GM18499 (cell line): ENCODE data around the gene RAB35.
"Not testable (repeated sequence)": the region's sequence is repeated elsewhere in the genome, so short reads cannot be mapped to it uniquely, and the experiment has no call there.

Source experiments
- ATAC-seq: cut with Tn5 transposase; IDR thresholded peaks from one replicate; pipeline ENCODE4 v1.9.1; 2021; ENCODE audit warnings: moderate number of reproducible peaks; ENCODE audit not compliant: insufficient read depth, unreplicated experiment

Gene RAB35

DNA sequence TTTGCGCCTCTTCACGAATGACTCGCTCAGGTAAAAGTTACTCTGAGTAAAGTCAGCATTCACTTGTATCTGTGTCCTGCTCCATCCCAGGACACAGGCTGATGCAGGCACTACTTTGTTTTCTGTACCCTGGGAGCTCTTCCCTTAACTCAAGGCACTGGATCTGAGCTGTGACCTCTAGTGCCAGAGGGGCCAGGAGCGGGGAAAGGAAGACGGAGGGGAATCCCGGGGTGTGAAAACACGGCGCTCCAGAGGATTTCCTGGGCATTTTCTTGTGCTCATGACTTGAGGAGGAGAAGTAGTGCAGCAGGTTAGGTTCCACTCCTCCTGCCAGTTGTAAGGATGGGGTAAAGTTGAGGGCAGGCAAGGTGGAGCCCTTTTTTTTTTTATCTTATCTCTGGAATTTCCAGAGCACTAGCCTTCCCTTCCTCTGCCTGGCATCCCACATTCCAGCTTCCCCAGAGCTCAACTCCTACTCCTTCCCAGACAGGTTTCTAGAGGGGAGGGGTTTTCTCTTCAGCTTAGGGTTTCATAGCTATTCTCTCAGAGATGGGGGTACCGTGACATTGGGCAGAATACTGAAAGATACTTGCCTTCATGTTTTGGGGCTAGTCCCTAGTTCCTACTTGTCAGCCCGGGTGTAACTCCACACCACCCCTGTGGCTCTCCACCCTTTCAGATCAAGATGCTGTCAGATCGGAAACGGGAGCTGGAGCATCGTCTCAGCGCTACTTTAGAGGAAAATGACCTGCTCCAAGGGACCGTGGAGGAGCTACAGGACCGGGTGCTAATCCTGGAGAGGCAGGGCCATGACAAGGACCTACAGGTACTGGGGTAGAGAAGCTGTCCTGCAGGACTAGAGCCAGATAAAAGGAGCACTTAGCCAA is 52.3 kb downstream of the RAB35 start:
- ATAC-seq = no peak

GRCh38 chr12:120062976-120063579 is 53.5 kb downstream of the RAB35 start:
- no peak for ATAC-seq

GRCh38 chr12:120061575-120062214 is 54.9 kb downstream of the RAB35 start:
- ATAC-seq = no peak

DNA sequence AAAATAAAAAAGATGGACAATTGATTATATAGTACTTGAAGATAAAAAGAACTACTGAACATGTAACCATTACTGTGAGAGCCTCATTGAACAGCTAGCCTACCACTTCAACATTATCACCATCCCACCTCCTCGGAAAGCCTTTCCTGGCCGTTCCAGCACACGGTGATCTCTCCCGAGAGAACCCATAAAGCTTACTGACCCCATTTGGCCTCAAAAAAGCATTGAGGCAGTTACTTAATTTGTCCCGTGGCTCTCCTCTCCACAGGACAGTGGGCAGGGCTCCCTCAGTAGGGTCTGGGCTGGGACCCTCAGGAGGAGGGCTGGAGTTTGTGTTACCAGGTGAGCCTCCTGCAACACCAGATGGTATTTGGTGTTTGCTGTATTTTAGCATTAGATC is 55.8 kb downstream of the RAB35 start:
- ATAC-seq = no peak

GRCh38 chr12:120060196-120060595 is 56.4 kb downstream of the RAB35 start:
- ATAC-seq = no peak

DNA sequence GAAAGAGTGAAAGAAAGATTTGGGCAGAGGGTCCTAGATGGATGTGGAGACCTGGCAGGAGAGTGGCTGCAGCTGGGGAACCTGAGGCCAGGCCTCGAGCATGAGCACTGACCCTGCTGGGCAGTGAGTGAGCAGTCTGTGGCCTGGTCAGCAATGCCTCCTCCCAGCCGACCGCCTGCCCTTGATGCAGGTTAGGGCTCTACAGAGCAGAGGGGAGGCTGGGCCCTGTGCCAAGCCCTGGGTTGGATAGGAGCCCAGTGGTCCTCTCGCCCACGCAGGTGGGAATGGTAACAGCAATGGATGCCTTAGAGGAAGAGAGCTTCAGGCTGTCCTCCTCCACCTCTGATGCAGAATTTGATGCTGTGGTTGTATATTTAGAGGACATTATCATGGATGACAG is 59.8 kb downstream of the RAB35 start:
- no peak for ATAC-seq

- ATAC-seq = no peak
These were observed 61.1 kb downstream of the RAB35 start for GRCh38 chr12:120055231-120056000.

GRCh38 chr12:120054293-120054692 is 62.3 kb downstream of the RAB35 start:
- no peak for ATAC-seq

GRCh38 chr12:120051535-120051934 is 65.0 kb downstream of the RAB35 start:
- no peak for ATAC-seq

- no peak for ATAC-seq
These were observed 67.1 kb downstream of the RAB35 start for GRCh38 chr12:120049426-120049825.

- no peak for ATAC-seq
These were observed 68.3 kb downstream of the RAB35 start for GRCh38 chr12:120048263-120048662.

GRCh38 chr12:120047072-120047471 is 69.5 kb downstream of the RAB35 start:
- ATAC-seq = no peak

DNA sequence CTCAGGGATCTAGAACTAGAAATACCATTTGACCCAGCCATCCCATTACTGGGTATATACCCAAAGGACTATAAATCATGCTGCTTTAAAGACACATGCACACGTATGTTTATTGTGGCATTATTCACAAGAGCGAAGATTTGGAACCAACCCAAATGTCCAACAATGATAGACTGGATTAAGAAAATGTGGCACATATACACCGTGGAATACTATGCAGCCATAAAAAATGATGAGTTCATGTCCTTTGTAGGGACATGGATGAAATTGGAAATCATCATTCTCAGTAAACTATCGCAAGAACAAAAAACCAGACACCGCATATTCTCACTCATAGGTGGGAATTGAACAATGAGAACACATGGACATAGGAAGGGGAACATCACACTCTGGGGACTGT is 71.2 kb downstream of the RAB35 start:
- not testable (repeated sequence) for ATAC-seq
